ENCODE results near the gene FAM240B. TPM values are rescaled to one million over a fixed set of nuclear protein-coding genes. Genes with fewer than 3 reads are reported as not detected.

Gene FAM240B
- total RNA-seq (2021) = not detected in 2 replicates
- long read RNA-seq = 0 reads

GRCh38 chr9:38720083-38720745 lies at the start of gene FAM240B:
Gene FAM240B, minus strand, starts transcription at chr9:38720133. Its CDS starts 16,134 bp downstream, at chr9:38703999.
- Mint-ChIP-seq H3K4me1 (peaks cover 3 to 4% of the 10 kb centered on the region in 2 experiments; a peak in 3 of 4 replicates), H3K4me3 (no peak within 1 kb of the TSS), H3K9me3 (no peaks in the 10 kb centered on the region), H3K27me3 (ENCODE audit: low read depth) (no peaks in the 10 kb centered on the region; the same call in none of the 2 replicates), H3K36me3 (ENCODE audit: insufficient read depth in 1 of 3, low read depth in 3 of 3) (no peaks in the 10 kb centered on the region; a peak in 1 of 7 replicates), H3K27ac (no peak within 1 kb of the TSS)
- no peak within 1 kb of the TSS for H2BK12ac ChIP-seq (ENCODE audit: insufficient read length, low read depth, low read length)
- no peak within 1 kb of the TSS for H3T11ph ChIP-seq (ENCODE audit: low read length)
- H3K4me1 ChIP-seq (ENCODE audit: insufficient read depth, low read length) = no peaks in the 10 kb centered on the region; the same call in 1 of the 2 replicates
- H4K20me1 ChIP-seq (ENCODE audit: control insufficient read depth, insufficient read depth, insufficient read length) = no peaks in the 10 kb centered on the region
- no peaks in the 10 kb centered on the region for H3K79me2 ChIP-seq (ENCODE audit: insufficient read depth, low read length)
- H2BK15ac ChIP-seq (ENCODE audit: low read depth, low read length) = no peak within 1 kb of the TSS
- H3K79me1 ChIP-seq (ENCODE audit: insufficient read depth, low read depth, low read length, poor library complexity, severe bottlenecking) = no peaks in the 10 kb centered on the region
- H3K27me3 ChIP-seq (ENCODE audit: insufficient read depth, low read length) = no peaks in the 10 kb centered on the region
- no peak within 1 kb of the TSS for H4K91ac ChIP-seq (ENCODE audit: insufficient read length, low read depth, low read length)
- no peak within 1 kb of the TSS for H3K23ac ChIP-seq (ENCODE audit: insufficient read length, low read depth, low read length)
- H3K9me3 ChIP-seq (ENCODE audit: control insufficient read depth, low read depth, low read length) = no peaks in the 10 kb centered on the region
- no peak within 1 kb of the TSS for H2BK5ac ChIP-seq (ENCODE audit: insufficient read length, low read length)
- H4K5ac ChIP-seq (ENCODE audit: insufficient read length, low read depth, low read length) = no peak within 1 kb of the TSS
- no peak within 1 kb of the TSS for H3K9ac ChIP-seq (ENCODE audit: extremely low read depth, insufficient read length, low read length)
- no peak within 1 kb of the TSS for H3K4me2 ChIP-seq (ENCODE audit: insufficient read depth, insufficient read length, low read length)
- no peak within 1 kb of the TSS for H4K8ac ChIP-seq (replicated peaks; ENCODE audit: insufficient read length, low read depth, low read length)
- H3K4ac ChIP-seq (ENCODE audit: low read depth, low read length) = no peak within 1 kb of the TSS
- no peak within 1 kb of the TSS for H3K27ac ChIP-seq (ENCODE audit: insufficient read length, low read depth, low read length)
- H3K18ac ChIP-seq (ENCODE audit: insufficient read length, low read depth, low read length) = no peak within 1 kb of the TSS
- H2BK20ac ChIP-seq (ENCODE audit: low read depth, low read length, poor library complexity, severe bottlenecking) = no peak within 1 kb of the TSS
- no peak within 1 kb of the TSS for H2AK5ac ChIP-seq (ENCODE audit: insufficient read length, low read length)
- H2BK120ac ChIP-seq (ENCODE audit: low read depth, low read length, poor library complexity, severe bottlenecking) = no peak within 1 kb of the TSS
- no peak for TF ChIP-seq CTCF (conservative IDR thresholded peaks at IDR 0.05)
- WGBS (ENCODE audit: extremely low coverage, insufficient read length, low lambda C conversion rate) = no CpG with 5 or more reads among the region's 7 CpGs
- no peak for DNase-seq
- H3K23me2 ChIP-seq (ENCODE audit: insufficient read length, low read depth, low read length, poor library complexity, severe bottlenecking) = no peaks in the 10 kb centered on the region
- H3K56ac ChIP-seq (ENCODE audit: insufficient read length, low read depth, low read length) = no peak within 1 kb of the TSS
- no peak within 1 kb of the TSS for H2AFZ ChIP-seq (ENCODE audit: low read length)
- H3K14ac ChIP-seq (ENCODE audit: insufficient read depth, low read length) = no peak within 1 kb of the TSS
